ENCODE data around the gene ETNK2. TPM values are rescaled to one million over a fixed set of nuclear protein-coding genes. Genes with fewer than 3 reads are reported as not detected.

The ETNK2 gene
- total and polyA plus RNA-seq, 2 of the 8 experiments (the other 6 are each of a cell fraction or from before 2014, with no cell fraction given) = 20.1 to 26.7 TPM

GRCh38 chr1:204081164-204081790 is 70.6 kb downstream of the ETNK2 start (continued):
- no peak for TF ChIP-seq CHD7 (IDR thresholded peaks at IDR 0.05; ENCODE audit: insufficient replicate concordance, low read length)
- TF ChIP-seq RBBP5 (IDR thresholded peaks at IDR 0.05; ENCODE audit: borderline replicate concordance, low read depth, low read length) = no peak
- no peak for TF ChIP-seq BCL11A (IDR thresholded peaks at IDR 0.05; ENCODE audit: low read depth in 2 of 2, low read length in 2 of 2)
- no peak for TF ChIP-seq SP4 (IDR thresholded peaks at IDR 0.05; ENCODE audit: low read length)
- TF ChIP-seq SIRT6 (IDR thresholded peaks at IDR 0.05; ENCODE audit: low read length) = no peak
- TF ChIP-seq ATF2 (IDR thresholded peaks at IDR 0.05; ENCODE audit: low read length) = no peak
- no peak for TF ChIP-seq ATF3 (IDR thresholded peaks at IDR 0.05; ENCODE audit: insufficient read depth, low read depth, low read length)
- TF ChIP-seq KDM4A (IDR thresholded peaks at IDR 0.05; ENCODE audit: low read depth, low read length, severe bottlenecking) = no peak
